GM19395 (cell line): ENCODE results near the gene SIRT7.
"Not testable (repeated sequence)": the region's sequence is repeated elsewhere in the genome, so short reads cannot be mapped to it uniquely, and the experiment has no call there.

Experiments used
- ATAC-seq: cut with Tn5 transposase; IDR thresholded peaks from one replicate; pipeline ENCODE4 v1.9.1; 2021; ENCODE audit warnings: mild to moderate bottlenecking, moderate library complexity; ENCODE audit not compliant: unreplicated experiment

SIRT7 gene

GRCh38 chr17:81954131-81955057 is 36.4 kb upstream of the SIRT7 start:
- ATAC-seq = no peak

- ATAC-seq = not testable (repeated sequence)
These were observed 35.5 kb upstream of the SIRT7 start for GRCh38 chr17:81953443-81953842.

- no peak for ATAC-seq
These were observed 34.8 kb upstream of the SIRT7 start for GRCh38 chr17:81952792-81953228.

- ATAC-seq = no peak
These were observed 34.1 kb upstream of the SIRT7 start for GRCh38 chr17:81951785-81952684.

- ATAC-seq = no peak
These were observed 32.5 kb upstream of the SIRT7 start for GRCh38 chr17:81950501-81950900.

GRCh38 chr17:81948635-81949378 is 30.8 kb upstream of the SIRT7 start:
- no peak for ATAC-seq

- no peak for ATAC-seq
These were observed 29.2 kb upstream of the SIRT7 start, which contains the start of gene MYADML2 for GRCh38 chr17:81947189-81947588. MYADML2 (minus strand) TSS chr17:81947233; CDS start chr17:81941741, 5,492 bp downstream.

GRCh38 chr17:81944858-81945257 is 26.9 kb upstream of the SIRT7 start:
- ATAC-seq = no peak

GRCh38 chr17:81942167-81942553 is 24.2 kb upstream of the SIRT7 start:
- ATAC-seq = no peak

- no peak for ATAC-seq
These were observed 23.6 kb upstream of the SIRT7 start for GRCh38 chr17:81941484-81942166.

- no peak for ATAC-seq
These were observed 22.8 kb upstream of the SIRT7 start for GRCh38 chr17:81940538-81941483.

GRCh38 chr17:81939881-81940385 is 22.0 kb upstream of the SIRT7 start:
- no peak for ATAC-seq

GRCh38 chr17:81939218-81939617 is 21.2 kb upstream of the SIRT7 start:
- no peak for ATAC-seq

GRCh38 chr17:81935709-81936084 is 17.7 kb upstream of the SIRT7 start:
- ATAC-seq = no peak

- no peak for ATAC-seq
These were observed 17.1 kb upstream of the SIRT7 start for GRCh38 chr17:81934850-81935708.

GRCh38 chr17:81934098-81934757 is 16.3 kb upstream of the SIRT7 start:
- ATAC-seq = no peak

- ATAC-seq = no peak
These were observed 15.3 kb upstream of the SIRT7 start for GRCh38 chr17:81933178-81933699.
